ENCODE results near the gene MAP1LC3B2. TPM values are rescaled to one million over a fixed set of nuclear protein-coding genes. Genes with fewer than 3 reads are reported as not detected.

Gene MAP1LC3B2
- total RNA-seq, 1 experiment from 2014 or later: 1.5 TPM

GRCh38 chr12:116538076-116538591 lies 21.0 kb upstream of the MAP1LC3B2 start:
- no peak overlapping the region for H3K9ac ChIP-seq (ENCODE audit: extremely low read depth, insufficient read length, low read length)
- DNase-seq: no peak
- no peak overlapping the region for H4K91ac ChIP-seq (ENCODE audit: insufficient read length, low read depth, low read length)
- no peaks in the 10 kb centered on the region for H3K79me2 ChIP-seq (ENCODE audit: insufficient read depth, low read length)
- H2AFZ ChIP-seq (ENCODE audit: low read length): no peak overlapping the region
- no peak overlapping the region for H2AK5ac ChIP-seq (ENCODE audit: insufficient read length, low read length)
- H3K18ac ChIP-seq (ENCODE audit: insufficient read length, low read depth, low read length): no peak overlapping the region
- H3K56ac ChIP-seq (ENCODE audit: insufficient read length, low read depth, low read length): no peak overlapping the region
- H4K8ac ChIP-seq (replicated peaks; ENCODE audit: insufficient read length, low read depth, low read length): no peak overlapping the region
- H2BK12ac ChIP-seq (ENCODE audit: insufficient read length, low read depth, low read length): no peak overlapping the region
- H4K5ac ChIP-seq (ENCODE audit: insufficient read length, low read depth, low read length): no peak overlapping the region
- no peaks in the 10 kb centered on the region for H3K9me3 Mint-ChIP-seq
- H4K20me1 ChIP-seq (ENCODE audit: control insufficient read depth, insufficient read depth, insufficient read length): no peaks in the 10 kb centered on the region
- H3K4me2 ChIP-seq (ENCODE audit: insufficient read depth, insufficient read length, low read length): no peak overlapping the region
- H3K9me3 ChIP-seq (ENCODE audit: control insufficient read depth, low read depth, low read length): no peaks in the 10 kb centered on the region
- no CpG with 5 or more reads among the region's 1 CpG for WGBS (ENCODE audit: extremely low coverage, insufficient read length, low lambda C conversion rate)
- no peak overlapping the region for H3K4me3 Mint-ChIP-seq
- H3T11ph ChIP-seq (ENCODE audit: low read length): no peak overlapping the region
- H3K79me1 ChIP-seq (ENCODE audit: insufficient read depth, low read depth, low read length, poor library complexity, severe bottlenecking): no peaks in the 10 kb centered on the region
- H3K23me2 ChIP-seq (ENCODE audit: insufficient read length, low read depth, low read length, poor library complexity, severe bottlenecking): peaks cover 13% of the 10 kb centered on the region
- H3K27me3 ChIP-seq (ENCODE audit: insufficient read depth, low read length): no peaks in the 10 kb centered on the region
- H3K23ac ChIP-seq (ENCODE audit: insufficient read length, low read depth, low read length): no peak overlapping the region
- no peak overlapping the region for H3K27ac ChIP-seq (ENCODE audit: insufficient read length, low read depth, low read length)
- H3K36me3 Mint-ChIP-seq (ENCODE audit: insufficient read depth in 1 of 3, low read depth in 3 of 3): peaks cover 0 to 6% (median 0%) of the 10 kb centered on the region in 3 experiments; a peak in 1 of 7 replicates
- H2BK5ac ChIP-seq (ENCODE audit: insufficient read length, low read length): no peak overlapping the region
- no peak overlapping the region for H3K4ac ChIP-seq (ENCODE audit: low read depth, low read length)
- H3K4me1 ChIP-seq (ENCODE audit: insufficient read depth, low read length): peaks cover 6% of the 10 kb centered on the region; the same call in 1 of the 2 replicates
- peaks cover 34 to 47% of the 10 kb centered on the region in 2 experiments for H3K4me1 Mint-ChIP-seq
- H3K27me3 Mint-ChIP-seq (ENCODE audit: low read depth): peaks cover 6% of the 10 kb centered on the region; the same call in 1 of the 2 replicates
- no peak overlapping the region for H3K14ac ChIP-seq (ENCODE audit: insufficient read depth, low read length)
- TF ChIP-seq CTCF (conservative IDR thresholded peaks at IDR 0.05): no peak
- H2BK20ac ChIP-seq (ENCODE audit: low read depth, low read length, poor library complexity, severe bottlenecking): no peak overlapping the region
- no peak overlapping the region for H2BK15ac ChIP-seq (ENCODE audit: low read depth, low read length)
- H2BK120ac ChIP-seq (ENCODE audit: low read depth, low read length, poor library complexity, severe bottlenecking): no peak overlapping the region
- no peak overlapping the region for H3K27ac Mint-ChIP-seq
